Panc1 (cell line): ENCODE data around the gene MTCH1.

Experiments
- CTCF ChIP-seq: fragments of 450-650 bp; IDR thresholded peaks from 2 replicates; pipeline ENCODE4 v1.5.1; 2017; ENCODE audit warnings: mild to moderate bottlenecking
- POLR2AphosphoS5 ChIP-seq: IDR thresholded peaks from 2 replicates; pipeline ENCODE4 v1.6.1; 2012; ENCODE audit warnings: mild to moderate bottlenecking, low read depth, low read length, moderate library complexity
- REST ChIP-seq, 2 experiments: IDR thresholded peaks; 2 replicates each; pipeline ENCODE4 v1.6.1; 2011 to 2012; ENCODE audit warnings: low read depth in 2 of 2, control low read depth in 1 of 2, low read length in 1 of 2, mild to moderate bottlenecking in 1 of 2, moderate library complexity in 1 of 2; ENCODE audit not compliant: insufficient read depth in 1 of 2
- TCF7L2 ChIP-seq: IDR thresholded peaks from 2 replicates; pipeline ENCODE4 v1.6.1; 2011; ENCODE audit warnings: mild to moderate bottlenecking, low read depth, low read length, inconsistent platforms

- TF ChIP-seq CTCF = no peak
- no peak for TF ChIP-seq POLR2AphosphoS5
- TF ChIP-seq TCF7L2 = no peak
- TF ChIP-seq REST (IDR thresholded peaks at IDR 0.05; ENCODE audit: insufficient read depth in 1 of 2, low read depth in 2 of 2, low read length in 1 of 2) = no peak
These were observed 18.2 kb downstream of the MTCH1 start for GRCh38 chr6:36967757-36968156.
